Neural progenitor cell (in vitro differentiated cells): ENCODE results near the gene KRT26. TPM values are rescaled to one million over a fixed set of nuclear protein-coding genes. Genes with fewer than 3 reads are reported as not detected.

Experiments used
- DNase-seq: peaks from one replicate; pipeline ENCODE4 v3.0.0-alpha.2; 2016; ENCODE audit warnings: low spot score
- H2AFZ ChIP-seq: fragments of 200-600 bp; sonication (generic); replicated peaks from 2 replicates; pipeline ENCODE4 v1.6.1; 2016; ENCODE audit warnings: antibody characterized with exemption
- H3F3A ChIP-seq: fragments of 200-600 bp; sonication (generic); 2 replicates; pipeline ENCODE4 v1.6.1; 2016; ENCODE audit warnings: antibody characterized with exemption, low read depth
- H3K27ac ChIP-seq: fragments of 200-600 bp; sonication (generic); 2 replicates; pipeline ENCODE4 v1.5.1; 2016; ENCODE audit warnings: mild to moderate bottlenecking
- H3K27me3 ChIP-seq: fragments of 200-600 bp; sonication (generic); 2 replicates; pipeline ENCODE4 v1.6.1; 2016; ENCODE audit warnings: mild to moderate bottlenecking, moderate library complexity
- H3K36me3 ChIP-seq: fragments of 200-600 bp; sonication (generic); 2 replicates; pipeline ENCODE4 v1.5.1; 2016
- H3K4me1 ChIP-seq: fragments of 200-600 bp; sonication (generic); 2 replicates; pipeline ENCODE4 v1.6.1; 2016; ENCODE audit warnings: mixed run types
- H3K4me2 ChIP-seq: fragments of 200-600 bp; sonication (generic); 2 replicates; pipeline ENCODE4 v1.6.1; 2016
- H3K4me3 ChIP-seq: fragments of 200-600 bp; sonication (generic); 2 replicates; pipeline ENCODE4 v1.5.1; 2016
- H3K79me2 ChIP-seq: fragments of 200-600 bp; sonication (generic); 2 replicates; pipeline ENCODE4 v1.6.1; 2016; ENCODE audit warnings: low read depth
- H3K9ac ChIP-seq: fragments of 200-600 bp; sonication (generic); 2 replicates; pipeline ENCODE4 v1.6.1; 2016
- H3K9me3 ChIP-seq: fragments of 200-600 bp; sonication (generic); 2 replicates; pipeline ENCODE4 v1.5.1; 2016; ENCODE audit warnings: low read depth
- H4K20me1 ChIP-seq: fragments of 200-600 bp; sonication (generic); 2 replicates; pipeline ENCODE4 v1.6.1; 2016; ENCODE audit warnings: low read depth
- H3K27ac Mint-ChIP-seq: 3 replicates; pipeline ENCODE4 v1.8.0; 2021; ENCODE audit warnings: mixed read lengths
- H3K27me3 Mint-ChIP-seq: 2 replicates; pipeline ENCODE4 v1.8.0; 2022; ENCODE audit warnings: low read depth, mild to moderate bottlenecking, inconsistent platforms, moderate library complexity, mixed read lengths; ENCODE audit not compliant: insufficient read depth
- H3K36me3 Mint-ChIP-seq: 3 replicates; pipeline ENCODE4 v1.8.0; 2021; ENCODE audit warnings: mixed read lengths
- H3K4me1 Mint-ChIP-seq: 3 replicates; pipeline ENCODE4 v1.8.0; 2021; ENCODE audit warnings: mixed read lengths
- H3K4me3 Mint-ChIP-seq: 3 replicates; pipeline ENCODE4 v1.8.0; 2021; ENCODE audit warnings: mild to moderate bottlenecking, moderate library complexity, mixed read lengths
- H3K9me3 Mint-ChIP-seq: 3 replicates; pipeline ENCODE4 v1.8.0; 2020; ENCODE audit warnings: mixed read lengths
- EZH2 ChIP-seq: fragments of 200-600 bp; sonication (generic); IDR thresholded peaks from 2 replicates; pipeline ENCODE4 v1.6.1; 2017; ENCODE audit warnings: antibody characterized with exemption, mild to moderate bottlenecking, moderate library complexity
- EZH2phosphoT487 ChIP-seq: fragments of 200-600 bp; sonication (generic); IDR thresholded peaks from 2 replicates; pipeline ENCODE4 v1.6.1; 2017; ENCODE audit warnings: antibody characterized with exemption
- total RNA-seq: library from RNA; depleted of rRNA; stranded (reverse); fragments of >200 nt; gene quantifications from 2 replicates; pipeline ENCODE4 v1.2.3, GENCODE V29; 2015; ENCODE audit warnings: low replicate concordance
- TF ChIP-seq, protein P1 (sequence below): fragments of 200-600 bp; sonication (generic); IDR thresholded peaks from 2 replicates; pipeline ENCODE4 v1.5.1; 2017; ENCODE audit warnings: antibody characterized with exemption, mild to moderate bottlenecking

The KRT26 gene
- total RNA-seq, 1 donor from 2014 or later, result not detected

GRCh38 chr17:40779181-40779909, 7.3 kb upstream of the KRT26 start:
- no peak overlapping the region for H3K27ac Mint-ChIP-seq
- Histone ChIP-seq H3K9ac (no peak overlapping the region), H4K20me1 (no peaks in the 10 kb centered on the region), H3K27me3 (peaks cover 21% of the 10 kb centered on the region), H3K27ac (no peak overlapping the region), H3K36me3 (no peaks in the 10 kb centered on the region), H3F3A (no peaks in the 10 kb centered on the region), H3K79me2 (no peaks in the 10 kb centered on the region), H3K4me2 (no peak overlapping the region), H3K4me3 (no peak overlapping the region), H2AFZ (no peak overlapping the region), H3K4me1 (no peaks in the 10 kb centered on the region), H3K9me3 (no peaks in the 10 kb centered on the region)
- H3K4me1 Mint-ChIP-seq, result no peaks in the 10 kb centered on the region
- H3K9me3 Mint-ChIP-seq, result peaks cover 2% of the 10 kb centered on the region
- no peaks in the 10 kb centered on the region for H3K27me3 Mint-ChIP-seq
- H3K36me3 Mint-ChIP-seq, result no peaks in the 10 kb centered on the region
- TF ChIP-seq EZH2 (no peak), EZH2phosphoT487 (no peak)
- TF ChIP-seq, protein P1, sequence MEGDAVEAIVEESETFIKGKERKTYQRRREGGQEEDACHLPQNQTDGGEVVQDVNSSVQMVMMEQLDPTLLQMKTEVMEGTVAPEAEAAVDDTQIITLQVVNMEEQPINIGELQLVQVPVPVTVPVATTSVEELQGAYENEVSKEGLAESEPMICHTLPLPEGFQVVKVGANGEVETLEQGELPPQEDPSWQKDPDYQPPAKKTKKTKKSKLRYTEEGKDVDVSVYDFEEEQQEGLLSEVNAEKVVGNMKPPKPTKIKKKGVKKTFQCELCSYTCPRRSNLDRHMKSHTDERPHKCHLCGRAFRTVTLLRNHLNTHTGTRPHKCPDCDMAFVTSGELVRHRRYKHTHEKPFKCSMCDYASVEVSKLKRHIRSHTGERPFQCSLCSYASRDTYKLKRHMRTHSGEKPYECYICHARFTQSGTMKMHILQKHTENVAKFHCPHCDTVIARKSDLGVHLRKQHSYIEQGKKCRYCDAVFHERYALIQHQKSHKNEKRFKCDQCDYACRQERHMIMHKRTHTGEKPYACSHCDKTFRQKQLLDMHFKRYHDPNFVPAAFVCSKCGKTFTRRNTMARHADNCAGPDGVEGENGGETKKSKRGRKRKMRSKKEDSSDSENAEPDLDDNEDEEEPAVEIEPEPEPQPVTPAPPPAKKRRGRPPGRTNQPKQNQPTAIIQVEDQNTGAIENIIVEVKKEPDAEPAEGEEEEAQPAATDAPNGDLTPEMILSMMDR, result no peak
- H3K4me3 Mint-ChIP-seq, result no peak overlapping the region
- DNase-seq, result no peak

DNA sequence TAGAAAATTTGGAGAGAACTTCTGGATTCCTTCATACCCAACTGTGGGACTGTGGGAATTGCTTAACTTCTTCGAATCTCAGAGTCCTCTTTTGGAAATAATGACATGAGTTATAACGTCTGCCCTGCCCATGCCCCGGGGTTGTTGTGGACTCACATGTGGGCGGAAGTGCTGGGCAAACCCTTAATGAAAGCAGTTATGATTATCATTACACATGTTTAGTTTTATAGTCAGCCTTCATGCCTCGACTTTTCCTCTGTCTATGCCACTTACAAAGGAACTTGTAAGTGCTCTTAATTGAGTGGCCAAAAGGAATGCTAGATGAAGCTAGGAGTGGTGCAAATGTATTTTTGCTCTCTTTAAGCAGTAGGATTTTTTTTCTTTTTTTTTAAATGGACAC, 6.5 kb upstream of the KRT26 start:
- Histone ChIP-seq H3K4me1 (no peaks in the 10 kb centered on the region), H4K20me1 (no peaks in the 10 kb centered on the region), H3K4me2 (no peak overlapping the region), H3K9me3 (no peaks in the 10 kb centered on the region), H3F3A (no peaks in the 10 kb centered on the region), H3K36me3 (no peaks in the 10 kb centered on the region), H3K79me2 (no peaks in the 10 kb centered on the region), H2AFZ (no peak overlapping the region), H3K4me3 (no peak overlapping the region), H3K9ac (no peak overlapping the region), H3K27ac (no peak overlapping the region), H3K27me3 (peaks cover 21% of the 10 kb centered on the region)
- H3K4me3 Mint-ChIP-seq, result no peak overlapping the region
- H3K36me3 Mint-ChIP-seq, result no peaks in the 10 kb centered on the region
- no peaks in the 10 kb centered on the region for H3K27me3 Mint-ChIP-seq
- H3K9me3 Mint-ChIP-seq, result peaks cover 2% of the 10 kb centered on the region
- H3K4me1 Mint-ChIP-seq, result no peaks in the 10 kb centered on the region
- DNase-seq, result no peak
- H3K27ac Mint-ChIP-seq, result no peak overlapping the region
- no peak for TF ChIP-seq EZH2
- TF ChIP-seq, protein P1, result no peak
- TF ChIP-seq EZH2phosphoT487, result no peak

DNA sequence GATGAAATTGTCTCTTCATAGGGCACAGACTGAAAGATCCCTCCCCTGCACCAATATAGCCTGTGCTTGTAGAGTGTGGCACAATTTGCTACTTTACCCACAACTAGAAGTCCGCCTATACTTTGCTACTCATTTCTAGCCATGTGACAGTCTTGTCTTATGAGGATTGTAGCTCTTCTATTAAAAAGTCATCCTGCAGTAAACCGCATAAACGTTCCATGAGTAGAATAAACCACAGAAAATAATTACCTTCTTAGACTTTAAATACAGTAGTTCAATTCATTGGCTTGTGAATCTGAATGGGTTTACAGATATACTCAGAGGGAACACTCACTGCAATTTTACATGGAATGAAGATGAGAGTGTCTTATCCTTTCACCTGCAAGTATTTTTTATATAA, 6.0 kb upstream of the KRT26 start:
- Histone ChIP-seq H3K4me1 (no peaks in the 10 kb centered on the region), H3K79me2 (no peaks in the 10 kb centered on the region), H3K4me3 (no peak overlapping the region), H3F3A (no peaks in the 10 kb centered on the region), H3K36me3 (no peaks in the 10 kb centered on the region), H3K27me3 (peaks cover 26% of the 10 kb centered on the region), H3K4me2 (no peak overlapping the region), H3K9me3 (no peaks in the 10 kb centered on the region), H4K20me1 (no peaks in the 10 kb centered on the region), H3K27ac (no peak overlapping the region), H3K9ac (no peak overlapping the region), H2AFZ (no peak overlapping the region)
- H3K4me3 Mint-ChIP-seq, result no peak overlapping the region
- no peaks in the 10 kb centered on the region for H3K36me3 Mint-ChIP-seq
- DNase-seq, result no peak
- H3K27ac Mint-ChIP-seq, result no peak overlapping the region
- H3K4me1 Mint-ChIP-seq, result no peaks in the 10 kb centered on the region
- TF ChIP-seq, protein P1, result no peak
- TF ChIP-seq EZH2 (no peak), EZH2phosphoT487 (no peak)
- peaks cover 2% of the 10 kb centered on the region for H3K9me3 Mint-ChIP-seq
- H3K27me3 Mint-ChIP-seq, result no peaks in the 10 kb centered on the region
